Neutrophil (primary cell): ENCODE results near the gene TMEM167B.
"Not testable (repeated sequence)": the region's sequence is repeated elsewhere in the genome, so short reads cannot be mapped to it uniquely, and the experiment has no call there.

ENCODE experiments used
- H3K27ac ChIP-seq: fragments of 200-600 bp; sonication (generic); 2 replicates; pipeline ENCODE4 v1.5.1; 2016; ENCODE audit warnings: mild to moderate bottlenecking, moderate library complexity
- H3K27me3 ChIP-seq: fragments of 200-600 bp; sonication (generic); 2 replicates; pipeline ENCODE4 v1.6.0; 2016; ENCODE audit warnings: mild to moderate bottlenecking
- H3K36me3 ChIP-seq: fragments of 200-600 bp; sonication (generic); 2 replicates; pipeline ENCODE4 v1.5.1; 2017
- H3K4me1 ChIP-seq, 2 experiments: fragments of 200-600 bp in 1 of 2; sonication (generic) in 1 of 2; 1 replicate in 1 of 2; 2 replicates in 1 of 2; pipeline versions ENCODE4 v1.5.1 to v1.6.1; 2013 to 2016; ENCODE audit warnings: low read depth in 1 of 2, low read length in 1 of 2, mild to moderate bottlenecking in 1 of 2, moderate library complexity in 1 of 2; ENCODE audit not compliant: control insufficient read depth in 1 of 2, insufficient read depth in 1 of 2
- H3K4me3 ChIP-seq, 2 experiments: fragments of 200-600 bp in 1 of 2; sonication (generic) in 1 of 2; 1 replicate in 1 of 2; 2 replicates in 1 of 2; pipeline ENCODE4 v1.5.1; 2013 to 2016; ENCODE audit warnings: low read depth in 1 of 2, low read length in 1 of 2, mild to moderate bottlenecking in 1 of 2, moderate library complexity in 1 of 2
- H3K9me3 ChIP-seq: fragments of 200-600 bp; sonication (generic); 2 replicates; pipeline ENCODE4 v1.5.1; 2016
- CTCF ChIP-seq: fragments of 200-600 bp; sonication (generic); IDR thresholded peaks from 2 replicates; pipeline ENCODE4 v1.5.1; 2016; ENCODE audit warnings: antibody characterized with exemption

TMEM167B gene

GRCh38 chr1:109047339-109047738, 43.2 kb upstream of the TMEM167B start:
- H3K36me3 ChIP-seq = no peaks in the 10 kb centered on the region

GRCh38 chr1:109048335-109048734, 42.2 kb upstream of the TMEM167B start:
- Histone ChIP-seq H3K4me3 (no peak overlapping the region), H3K27ac (no peak overlapping the region), H3K4me1 (no peaks in the 10 kb centered on the region), H3K27me3 (peaks cover 21% of the 10 kb centered on the region), H3K36me3 (no peaks in the 10 kb centered on the region), H3K9me3 (no peaks in the 10 kb centered on the region)
- TF ChIP-seq CTCF = no peak

More at GRCh38 chr1:109047339-109047738, 43.2 kb upstream of the TMEM167B start:
- H3K9me3 ChIP-seq = no peaks in the 10 kb centered on the region
- H3K27ac ChIP-seq = no peak overlapping the region
- H3K4me1 ChIP-seq = peaks cover 4% of the 10 kb centered on the region in 2 experiments
- TF ChIP-seq CTCF = no peak
- no peak overlapping the region for H3K4me3 ChIP-seq
- H3K27me3 ChIP-seq = peaks cover 21% of the 10 kb centered on the region

- no peaks in the 10 kb centered on the region for H3K9me3 ChIP-seq
- no peak for TF ChIP-seq CTCF
- H3K27me3 ChIP-seq = peaks cover 18% of the 10 kb centered on the region
- no peaks in the 10 kb centered on the region for H3K36me3 ChIP-seq
- no peaks in the 10 kb centered on the region for H3K4me1 ChIP-seq
- H3K4me3 ChIP-seq = no peak overlapping the region
- no peak overlapping the region for H3K27ac ChIP-seq
Measured at GRCh38 chr1:109050228-109050995, 40.2 kb upstream of the TMEM167B start.

GRCh38 chr1:109052145-109052544, 38.4 kb upstream of the TMEM167B start:
- H3K4me1 ChIP-seq, H3K27ac ChIP-seq, H3K9me3 ChIP-seq, H3K27me3 ChIP-seq, H3K36me3 ChIP-seq, H3K4me3 ChIP-seq: not testable (repeated sequence)

GRCh38 chr1:109056064-109056463, 34.5 kb upstream of the TMEM167B start:
- no peaks in the 10 kb centered on the region for H3K4me1 ChIP-seq
- H3K27me3 ChIP-seq = peaks cover 4% of the 10 kb centered on the region
- TF ChIP-seq CTCF = no peak
- H3K9me3 ChIP-seq = no peaks in the 10 kb centered on the region
- H3K4me3 ChIP-seq = no peak overlapping the region
- no peak overlapping the region for H3K27ac ChIP-seq
- no peaks in the 10 kb centered on the region for H3K36me3 ChIP-seq

- TF ChIP-seq CTCF = no peak
- H3K27me3 ChIP-seq = no peaks in the 10 kb centered on the region
- H3K4me1 ChIP-seq = no peaks in the 10 kb centered on the region
- no peak overlapping the region for H3K4me3 ChIP-seq
- no peak overlapping the region for H3K27ac ChIP-seq
- H3K36me3 ChIP-seq = peaks cover 18% of the 10 kb centered on the region
- no peaks in the 10 kb centered on the region for H3K9me3 ChIP-seq
Measured at GRCh38 chr1:109059026-109059425, 31.5 kb upstream of the TMEM167B start.
